Measurements from ENCODE around the gene PET117.

DNA sequence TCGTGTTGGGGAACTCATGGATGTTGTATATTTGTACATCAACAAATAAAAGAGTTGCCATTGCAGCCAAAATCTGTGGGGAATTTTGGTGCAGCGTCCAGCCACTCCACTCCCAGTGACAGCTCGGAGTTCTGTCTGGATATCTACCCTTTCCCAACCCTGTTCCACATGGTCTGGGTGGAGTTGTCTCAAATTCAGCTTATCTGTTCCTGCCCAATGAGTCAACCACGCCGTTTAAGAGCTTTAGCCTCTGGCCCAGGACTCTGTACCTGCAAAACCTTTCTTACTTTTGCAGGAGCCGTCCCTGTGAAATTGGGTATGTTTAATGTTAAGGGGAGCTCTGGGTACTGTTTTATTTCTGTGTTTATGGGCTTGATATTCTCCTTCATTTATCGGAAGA, 46.0 kb upstream of the PET117 start:
- TF ChIP-seq CTCF (IDR thresholded peaks at IDR 0.05; ENCODE audit: borderline replicate concordance, extremely low read depth, low read length, poor library complexity, severe bottlenecking) = no peak
- TF ChIP-seq EZH2 (IDR thresholded peaks at IDR 0.05; ENCODE audit: borderline replicate concordance, low read depth, low read length, severe bottlenecking) = no peak
